Natural killer cell treated with Interleukin-12 subunit alpha and Interleukin-12 subunit beta and Interleukin-15 and Interleukin-18, amount 100 ng/mL, for 72 hours (primary cell): ENCODE results near the gene CEP164. TPM values are rescaled to one million over a fixed set of nuclear protein-coding genes. Genes with fewer than 3 reads are reported as not detected.
A peak's percentile ranks its signal among the peaks of the same experiment; 100 is the strongest.

Experiments
- ATAC-seq, 2 donors: fragments of 150-1000 bp; cut with Tn5 transposase in 1 of 2; sonication (Bioruptor Pico), chemical (Tn5 transposase) in 1 of 2; 2 replicates each; pipeline ENCODE4 v1.10.0; 2021
- DNase-seq: peaks from one replicate; pipeline ENCODE4 v3.0.0; 2022; ENCODE audit warnings: low spot score
- H3K27ac Mint-ChIP-seq, 2 donors: 1 replicate in 1 of 2; 2 replicates in 1 of 2; pipeline ENCODE4 v1.8.0; 2022; ENCODE audit warnings: mixed read lengths in 2 of 2, mild to moderate bottlenecking in 1 of 2, moderate library complexity in 1 of 2
- H3K27me3 Mint-ChIP-seq, 2 donors: 1 replicate in 1 of 2; 2 replicates in 1 of 2; pipeline ENCODE4 v1.8.0; 2022; ENCODE audit warnings: mixed read lengths in 2 of 2
- H3K36me3 Mint-ChIP-seq: one replicate; pipeline ENCODE4 v1.8.0; 2022; ENCODE audit warnings: mixed read lengths
- H3K4me1 Mint-ChIP-seq, 2 donors: 1 replicate in 1 of 2; 2 replicates in 1 of 2; pipeline ENCODE4 v1.8.0; 2022; ENCODE audit warnings: low read depth in 2 of 2, mixed read lengths in 2 of 2, mild to moderate bottlenecking in 1 of 2
- H3K4me3 Mint-ChIP-seq: one replicate; pipeline ENCODE4 v1.8.0; 2022; ENCODE audit warnings: mixed read lengths
- H3K9me3 Mint-ChIP-seq: 2 replicates; pipeline ENCODE4 v1.8.0; 2022; ENCODE audit warnings: mixed read lengths
- total RNA-seq, 2 donors: library from RNA; stranded (reverse); gene quantifications; one replicate each; pipeline ENCODE4 v1.2.3, GENCODE V29; 2022

CEP164 gene
- total RNA-seq, 2 donors from 2014 or later = 30.1 to 60.8 TPM

GRCh38 chr11:117296881-117297280 is 30.8 kb upstream of the CEP164 start:
- Mint-ChIP-seq H3K36me3 (no peaks in the 10 kb centered on the region), H3K27ac (no peak overlapping the region), H3K27me3 (peaks cover 5 to 6% of the 10 kb centered on the region in 2 donors), H3K4me3 (no peak overlapping the region), H3K9me3 (no peaks in the 10 kb centered on the region), H3K4me1 (peaks cover 0 to 2% of the 10 kb centered on the region in 2 donors)
- DNase-seq (no peak), ATAC-seq (no peak)

GRCh38 chr11:117298195-117298594 is 29.5 kb upstream of the CEP164 start:
- Mint-ChIP-seq H3K27me3 (peaks cover 5 to 6% of the 10 kb centered on the region in 2 donors), H3K9me3 (no peaks in the 10 kb centered on the region), H3K36me3 (no peaks in the 10 kb centered on the region), H3K4me3 (no peak overlapping the region), H3K4me1 (peaks cover 0 to 2% of the 10 kb centered on the region in 2 donors), H3K27ac (no peak overlapping the region)
- no peak for ATAC-seq
- DNase-seq = no peak

GRCh38 chr11:117299351-117300282 is 28.0 kb upstream of the CEP164 start:
- H3K9me3 Mint-ChIP-seq = no peaks in the 10 kb centered on the region
- DNase-seq (no peak), ATAC-seq (peak in 1 of 2 donors; percentile 44)
- peaks cover 5 to 6% of the 10 kb centered on the region in 2 donors for H3K27me3 Mint-ChIP-seq
- H3K4me1 Mint-ChIP-seq = peaks cover 0 to 2% of the 10 kb centered on the region in 2 donors
- no peaks in the 10 kb centered on the region for H3K36me3 Mint-ChIP-seq
- no peak overlapping the region for H3K4me3 Mint-ChIP-seq
- peak overlapping the region in 1 of 2 donors; percentile 24 for H3K27ac Mint-ChIP-seq

DNA sequence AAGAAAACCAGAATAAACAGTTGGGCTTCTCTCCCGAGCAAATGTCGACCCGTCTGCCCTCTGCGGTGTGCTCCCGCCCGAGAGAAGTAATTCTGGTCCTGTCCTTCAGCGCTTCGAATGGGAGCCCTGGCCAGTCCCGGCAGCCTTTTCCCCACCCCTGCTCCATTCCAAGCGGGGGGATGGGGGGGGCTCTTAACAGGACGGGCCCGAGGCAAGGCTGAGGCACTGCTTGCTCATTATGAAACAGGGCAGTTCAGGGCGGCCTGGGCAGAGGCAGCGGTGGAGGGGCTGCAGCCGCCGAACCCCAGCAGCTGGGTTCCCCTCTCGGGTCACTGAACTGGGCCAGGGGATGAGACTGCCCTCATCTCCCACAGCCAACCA is 27.4 kb upstream of the CEP164 start:
- DNase-seq = no peak
- peaks cover 5 to 6% of the 10 kb centered on the region in 2 donors for H3K27me3 Mint-ChIP-seq
- no peak overlapping the region for H3K4me3 Mint-ChIP-seq
- peak overlapping the region in 1 of 2 donors; percentile 24 for H3K27ac Mint-ChIP-seq
- ATAC-seq = peak in 1 of 2 donors; percentile 11
- no peaks in the 10 kb centered on the region for H3K36me3 Mint-ChIP-seq
- peaks cover 0 to 2% of the 10 kb centered on the region in 2 donors for H3K4me1 Mint-ChIP-seq
- no peaks in the 10 kb centered on the region for H3K9me3 Mint-ChIP-seq

- DNase-seq (no peak), ATAC-seq (no peak)
- Mint-ChIP-seq H3K4me3 (no peak overlapping the region), H3K4me1 (peaks cover 0 to 2% of the 10 kb centered on the region in 2 donors), H3K36me3 (no peaks in the 10 kb centered on the region), H3K27me3 (peaks cover 5 to 6% of the 10 kb centered on the region in 2 donors), H3K27ac (peak overlapping the region in 1 of 2 donors; percentile 53), H3K9me3 (no peaks in the 10 kb centered on the region)
These were observed 26.9 kb upstream of the CEP164 start for GRCh38 chr11:117300773-117301172.

DNA sequence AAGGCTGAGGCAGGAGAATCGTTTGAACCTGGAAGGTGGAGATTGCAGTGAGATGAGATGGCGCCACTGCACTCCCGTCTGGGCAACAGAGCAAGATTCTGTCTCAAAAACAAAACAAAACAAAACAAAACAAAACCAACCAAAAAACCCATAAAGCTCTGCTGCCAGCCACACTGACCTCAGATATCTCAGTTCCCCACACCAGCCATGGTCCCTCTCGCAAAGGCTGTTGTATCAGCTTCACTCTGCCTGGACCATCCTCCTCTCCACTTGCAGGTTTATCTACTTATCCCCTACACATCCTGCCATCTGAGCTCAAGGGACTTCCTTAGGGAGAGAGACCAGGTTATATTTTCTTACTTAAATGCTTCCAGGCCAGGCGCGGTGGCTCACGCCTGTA is 25.4 kb upstream of the CEP164 start:
- Mint-ChIP-seq H3K27ac (no peak overlapping the region), H3K4me1 (peaks cover 0 to 2% of the 10 kb centered on the region in 2 donors), H3K9me3 (no peaks in the 10 kb centered on the region), H3K36me3 (no peaks in the 10 kb centered on the region), H3K4me3 (no peak overlapping the region), H3K27me3 (peaks cover 5 to 6% of the 10 kb centered on the region in 2 donors)
- no peak for DNase-seq
- ATAC-seq = no peak

DNA sequence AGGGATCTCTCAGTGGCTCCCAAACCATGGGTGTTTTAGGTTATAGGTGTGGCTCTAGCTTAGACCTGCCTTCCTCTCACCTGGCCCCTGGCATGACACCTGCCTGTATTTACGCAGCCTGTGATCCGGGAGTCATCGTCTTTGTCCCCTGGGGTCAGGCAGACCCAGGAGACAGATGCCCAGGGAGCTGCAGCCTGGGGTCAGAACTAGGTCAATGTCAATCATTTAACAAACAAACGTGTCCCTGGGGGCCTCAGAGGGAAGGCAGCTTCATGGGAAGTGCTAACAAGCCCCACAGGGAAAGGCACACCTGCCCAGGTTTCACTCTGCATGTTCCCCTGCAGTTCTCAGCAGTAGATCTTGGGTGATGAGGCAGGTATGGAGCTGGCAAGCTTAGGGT is 24.6 kb upstream of the CEP164 start:
- peaks cover 0 to 2% of the 10 kb centered on the region in 2 donors for H3K4me1 Mint-ChIP-seq
- peaks cover 5 to 9% of the 10 kb centered on the region in 2 donors for H3K27me3 Mint-ChIP-seq
- H3K36me3 Mint-ChIP-seq = no peaks in the 10 kb centered on the region
- DNase-seq (no peak), ATAC-seq (no peak)
- no peak overlapping the region for H3K27ac Mint-ChIP-seq
- no peaks in the 10 kb centered on the region for H3K9me3 Mint-ChIP-seq
- no peak overlapping the region for H3K4me3 Mint-ChIP-seq

- Mint-ChIP-seq H3K27ac (no peak overlapping the region), H3K9me3 (no peaks in the 10 kb centered on the region), H3K36me3 (no peaks in the 10 kb centered on the region), H3K27me3 (peaks cover 5 to 14% of the 10 kb centered on the region in 2 donors), H3K4me3 (no peak overlapping the region), H3K4me1 (peaks cover 0 to 2% of the 10 kb centered on the region in 2 donors)
- ATAC-seq = no peak
- no peak for DNase-seq
These were observed 23.9 kb upstream of the CEP164 start for GRCh38 chr11:117303646-117304315.

GRCh38 chr11:117305145-117305544 is 22.5 kb upstream of the CEP164 start:
- ATAC-seq = no peak
- H3K36me3 Mint-ChIP-seq = no peaks in the 10 kb centered on the region
- peaks cover 0 to 2% of the 10 kb centered on the region in 2 donors for H3K4me1 Mint-ChIP-seq
- no peak overlapping the region for H3K27ac Mint-ChIP-seq
- peaks cover 13 to 22% of the 10 kb centered on the region in 2 donors for H3K27me3 Mint-ChIP-seq
- H3K9me3 Mint-ChIP-seq = no peaks in the 10 kb centered on the region
- no peak for DNase-seq
- H3K4me3 Mint-ChIP-seq = no peak overlapping the region

- H3K4me1 Mint-ChIP-seq = no peaks in the 10 kb centered on the region
- H3K4me3 Mint-ChIP-seq = no peak overlapping the region
- ATAC-seq = no peak
- H3K9me3 Mint-ChIP-seq = no peaks in the 10 kb centered on the region
- H3K27me3 Mint-ChIP-seq = peaks cover 24 to 38% of the 10 kb centered on the region in 2 donors
- no peak overlapping the region for H3K27ac Mint-ChIP-seq
- no peak for DNase-seq
- no peaks in the 10 kb centered on the region for H3K36me3 Mint-ChIP-seq
These were observed 18.3 kb upstream of the CEP164 start for GRCh38 chr11:117309310-117309709.

DNA sequence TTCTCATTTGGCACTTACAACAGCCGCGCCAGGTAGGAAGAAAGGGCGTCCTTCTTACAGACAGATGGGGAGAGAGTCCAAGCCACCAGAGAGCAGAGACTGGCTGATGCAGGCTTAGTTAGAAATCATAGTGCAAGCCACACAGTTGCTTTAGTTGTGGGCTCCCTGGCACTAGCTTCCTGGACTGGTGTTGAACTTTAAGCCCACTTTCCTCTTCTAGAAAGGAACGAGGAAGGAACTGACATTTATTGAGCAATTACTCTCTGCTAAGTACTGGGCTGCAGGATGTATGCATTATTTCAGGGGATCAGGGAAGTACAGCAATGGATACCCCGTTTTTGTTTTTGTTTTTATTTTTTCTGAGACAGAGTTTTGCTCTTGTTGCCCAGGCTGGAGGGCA is 14.6 kb upstream of the CEP164 start:
- no peak for DNase-seq
- H3K36me3 Mint-ChIP-seq = no peaks in the 10 kb centered on the region
- H3K9me3 Mint-ChIP-seq = no peaks in the 10 kb centered on the region
- peaks cover 0 to 9% of the 10 kb centered on the region in 2 donors for H3K4me1 Mint-ChIP-seq
- no peak overlapping the region for H3K27ac Mint-ChIP-seq
- no peak overlapping the region for H3K4me3 Mint-ChIP-seq
- no peak for ATAC-seq
- H3K27me3 Mint-ChIP-seq = peaks cover 40 to 51% of the 10 kb centered on the region in 2 donors

- ATAC-seq = no peak
- Mint-ChIP-seq H3K36me3 (no peaks in the 10 kb centered on the region), H3K9me3 (no peaks in the 10 kb centered on the region), H3K4me3 (peak overlapping the region; percentile 29), H3K27ac (no peak overlapping the region), H3K4me1 (peaks cover 0 to 9% of the 10 kb centered on the region in 2 donors), H3K27me3 (peaks cover 39 to 43% of the 10 kb centered on the region in 2 donors)
- DNase-seq = no peak
These were observed 13.6 kb upstream of the CEP164 start for GRCh38 chr11:117313828-117314768.

GRCh38 chr11:117314840-117315239 is 12.8 kb upstream of the CEP164 start:
- no peaks in the 10 kb centered on the region for H3K36me3 Mint-ChIP-seq
- ATAC-seq (no peak), DNase-seq (no peak)
- H3K27me3 Mint-ChIP-seq = peaks cover 34 to 37% of the 10 kb centered on the region in 2 donors
- no peak overlapping the region for H3K27ac Mint-ChIP-seq
- H3K9me3 Mint-ChIP-seq = no peaks in the 10 kb centered on the region
- peaks cover 0 to 9% of the 10 kb centered on the region in 2 donors for H3K4me1 Mint-ChIP-seq
- peak overlapping the region; percentile 60 for H3K4me3 Mint-ChIP-seq
